Adipose tissue (tissue), 3 donors: Measurements from ENCODE around the gene RBM10. TPM values are rescaled to one million over a fixed set of nuclear protein-coding genes. Genes with fewer than 3 reads are reported as not detected.
"Not testable (repeated sequence)": the region's sequence is repeated elsewhere in the genome, so short reads cannot be mapped to it uniquely, and the experiment has no call there.

ENCODE experiments used
- H3K27ac ChIP-seq: one replicate; pipeline ENCODE4 v1.5.1; 2013; ENCODE audit warnings: low read depth, low read length
- WGBS, 3 donors: extraction: QIAGEN DNeasy Blood & Tissue Kit; methylation state at CpG; one replicate each; pipeline ENCODE4 v1.1.7; 2013; 5-methylcytosine and 5-hydroxymethylcytosine counted together
- polyA plus RNA-seq, 3 donors: library from polyadenylated mRNA; stranded (reverse); fragments of 200-250 nt; gene quantifications; one replicate each; pipeline ENCODE4 v1.2.3, GENCODE V29; 2013
- donor health status: healthy with polysubstance abuse.
- donor health status: Bipolar disorder and iron deficiency.
- donor health status: healthy.

Gene RBM10, protein sequence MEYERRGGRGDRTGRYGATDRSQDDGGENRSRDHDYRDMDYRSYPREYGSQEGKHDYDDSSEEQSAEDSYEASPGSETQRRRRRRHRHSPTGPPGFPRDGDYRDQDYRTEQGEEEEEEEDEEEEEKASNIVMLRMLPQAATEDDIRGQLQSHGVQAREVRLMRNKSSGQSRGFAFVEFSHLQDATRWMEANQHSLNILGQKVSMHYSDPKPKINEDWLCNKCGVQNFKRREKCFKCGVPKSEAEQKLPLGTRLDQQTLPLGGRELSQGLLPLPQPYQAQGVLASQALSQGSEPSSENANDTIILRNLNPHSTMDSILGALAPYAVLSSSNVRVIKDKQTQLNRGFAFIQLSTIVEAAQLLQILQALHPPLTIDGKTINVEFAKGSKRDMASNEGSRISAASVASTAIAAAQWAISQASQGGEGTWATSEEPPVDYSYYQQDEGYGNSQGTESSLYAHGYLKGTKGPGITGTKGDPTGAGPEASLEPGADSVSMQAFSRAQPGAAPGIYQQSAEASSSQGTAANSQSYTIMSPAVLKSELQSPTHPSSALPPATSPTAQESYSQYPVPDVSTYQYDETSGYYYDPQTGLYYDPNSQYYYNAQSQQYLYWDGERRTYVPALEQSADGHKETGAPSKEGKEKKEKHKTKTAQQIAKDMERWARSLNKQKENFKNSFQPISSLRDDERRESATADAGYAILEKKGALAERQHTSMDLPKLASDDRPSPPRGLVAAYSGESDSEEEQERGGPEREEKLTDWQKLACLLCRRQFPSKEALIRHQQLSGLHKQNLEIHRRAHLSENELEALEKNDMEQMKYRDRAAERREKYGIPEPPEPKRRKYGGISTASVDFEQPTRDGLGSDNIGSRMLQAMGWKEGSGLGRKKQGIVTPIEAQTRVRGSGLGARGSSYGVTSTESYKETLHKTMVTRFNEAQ
- 10 to 100 TPM; 22.3 to 25.2 (median 22.6) TPM for polyA plus RNA-seq

DNA sequence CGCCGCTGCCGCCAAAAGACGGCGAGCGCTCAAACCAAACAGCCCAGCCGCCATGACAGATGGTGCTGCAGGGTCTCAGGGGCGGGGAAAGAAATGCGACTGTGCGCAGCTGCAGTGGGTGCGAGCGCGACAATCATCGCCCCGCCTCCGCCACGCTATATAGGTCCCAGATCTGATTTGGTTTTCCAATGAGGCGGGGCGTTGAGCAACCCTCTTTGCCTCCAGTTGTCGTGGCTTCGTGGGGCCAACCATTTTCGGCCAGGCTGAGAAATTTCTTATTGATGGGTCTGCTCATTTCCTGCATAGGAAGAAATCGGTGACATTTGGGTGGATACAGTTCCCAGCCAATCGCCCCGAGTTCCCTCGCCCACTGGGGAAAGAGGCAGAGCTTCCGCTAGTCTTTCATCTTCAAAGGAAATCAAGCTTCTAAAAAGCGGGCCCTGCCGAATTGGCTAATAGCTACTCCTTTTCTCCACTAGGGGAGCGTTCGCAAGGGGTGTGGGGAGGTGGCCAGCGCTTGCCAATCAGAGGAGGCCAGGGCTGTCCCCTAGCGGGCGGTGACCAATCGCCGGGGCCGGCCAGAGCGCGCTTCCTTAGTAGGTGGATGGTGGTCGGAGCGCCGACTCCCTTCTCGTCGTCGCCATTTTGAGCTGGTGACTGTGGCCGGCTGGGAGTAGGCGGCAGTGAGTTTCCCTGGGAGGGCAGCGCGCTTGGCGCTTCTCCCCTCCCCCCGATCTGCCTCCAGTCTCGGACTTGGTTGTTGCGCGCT lies at the start of gene RBM10, which contains the start of gene NDUFB11:
TSS of gene RBM10 (plus strand) at position 596 of the 769 bp plus-strand sequence. CDS start 2,261 bp downstream, outside the sequence.
TSS of gene NDUFB11 (minus strand) at position 77 of the 769 bp plus-strand sequence. CDS start at position 54, 23 bp downstream.
- H3K27ac ChIP-seq: peak within 1 kb of the TSS; percentile 42
- WGBS, 3 donors: 0 to 31% (median 1%) methylated on average over 38 to 54 of the region's 54 CpGs

DNA sequence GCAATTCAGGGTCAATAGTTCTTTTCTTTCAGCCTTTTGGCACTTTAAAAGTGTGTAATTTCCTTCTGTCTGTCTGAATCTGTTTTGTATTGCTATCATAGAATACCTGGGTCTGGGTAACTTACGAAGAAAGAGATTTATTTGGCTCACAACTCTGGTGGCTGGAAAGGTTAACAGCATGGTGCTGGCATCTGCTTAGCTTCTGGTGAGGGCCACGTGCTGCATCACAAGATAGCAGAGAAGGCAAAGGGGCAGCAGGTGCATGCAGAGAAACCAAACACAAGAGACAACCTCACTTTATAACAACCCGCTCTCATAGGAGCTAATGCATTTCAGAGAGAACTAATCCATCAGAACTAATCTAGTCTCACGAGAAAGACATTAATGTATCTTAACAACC lies 48.0 kb upstream of the RBM10 start:
- H3K27ac ChIP-seq: no peak overlapping the region
- WGBS, 3 donors: 62 to 80% (median 76%) methylated on average over 4 of the region's 4 CpGs

DNA sequence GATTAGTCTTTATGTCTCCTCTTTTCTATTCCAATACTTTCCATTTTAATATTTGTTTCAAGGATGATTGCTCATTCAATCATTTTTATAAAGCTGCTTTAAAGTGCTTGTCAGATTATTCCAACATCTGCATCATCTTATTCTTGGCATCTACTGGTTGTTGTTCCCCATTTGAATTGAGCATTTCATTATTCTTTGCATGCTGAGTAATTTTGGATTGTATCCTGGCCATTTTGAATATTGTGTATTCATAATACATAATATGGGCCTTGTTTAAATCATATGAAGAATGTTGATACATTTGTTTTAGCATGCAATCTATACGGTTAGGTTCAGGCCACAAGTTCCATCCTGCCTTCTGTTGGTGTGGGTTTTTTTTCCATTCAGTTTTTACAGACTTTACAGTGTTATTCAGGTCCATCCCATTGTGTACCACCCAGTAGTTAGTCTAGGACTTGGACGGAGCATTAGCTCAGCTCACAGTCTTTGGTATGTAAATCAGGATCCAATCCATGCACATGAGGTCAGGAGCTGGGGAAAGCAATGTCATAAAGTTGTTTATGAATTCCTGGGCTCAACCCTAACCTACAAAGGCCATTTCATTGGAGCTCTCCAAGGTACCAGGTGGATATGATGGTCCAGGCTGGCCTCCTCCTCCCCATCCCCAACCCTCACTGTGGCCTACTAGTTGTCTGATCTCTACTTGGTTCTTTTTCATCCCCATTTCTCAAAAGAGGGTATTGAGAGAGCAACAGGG lies 46.5 kb upstream of the RBM10 start:
- 77 to 92% (median 90%) methylated on average over 2 of the region's 2 CpGs for whole genome bisulfite sequencing, 3 donors
- H3K27ac ChIP-seq: no peak overlapping the region

DNA sequence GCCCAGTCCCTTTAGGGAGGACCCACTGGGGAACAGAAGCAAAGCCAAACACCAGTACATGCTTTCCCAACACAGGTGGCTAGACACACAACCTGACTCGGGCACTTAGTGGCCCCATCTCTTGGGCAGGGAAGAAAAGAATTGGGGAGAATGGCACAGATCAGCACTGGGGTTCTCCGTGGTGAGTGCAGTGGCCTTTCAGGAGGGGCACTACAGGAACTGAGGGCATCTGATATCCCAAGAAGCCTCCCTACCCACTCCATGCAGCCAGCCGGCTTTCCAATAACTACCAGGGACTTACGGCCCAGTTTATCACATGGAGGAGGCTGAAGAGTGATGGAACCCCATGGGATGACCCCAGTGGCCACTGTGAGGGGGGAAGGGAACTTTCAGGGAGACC lies 43.8 kb upstream of the RBM10 start:
- 75 to 91% (median 82%) methylated on average over 4 of the region's 4 CpGs for WGBS, 3 donors
- no peak overlapping the region for H3K27ac ChIP-seq

DNA sequence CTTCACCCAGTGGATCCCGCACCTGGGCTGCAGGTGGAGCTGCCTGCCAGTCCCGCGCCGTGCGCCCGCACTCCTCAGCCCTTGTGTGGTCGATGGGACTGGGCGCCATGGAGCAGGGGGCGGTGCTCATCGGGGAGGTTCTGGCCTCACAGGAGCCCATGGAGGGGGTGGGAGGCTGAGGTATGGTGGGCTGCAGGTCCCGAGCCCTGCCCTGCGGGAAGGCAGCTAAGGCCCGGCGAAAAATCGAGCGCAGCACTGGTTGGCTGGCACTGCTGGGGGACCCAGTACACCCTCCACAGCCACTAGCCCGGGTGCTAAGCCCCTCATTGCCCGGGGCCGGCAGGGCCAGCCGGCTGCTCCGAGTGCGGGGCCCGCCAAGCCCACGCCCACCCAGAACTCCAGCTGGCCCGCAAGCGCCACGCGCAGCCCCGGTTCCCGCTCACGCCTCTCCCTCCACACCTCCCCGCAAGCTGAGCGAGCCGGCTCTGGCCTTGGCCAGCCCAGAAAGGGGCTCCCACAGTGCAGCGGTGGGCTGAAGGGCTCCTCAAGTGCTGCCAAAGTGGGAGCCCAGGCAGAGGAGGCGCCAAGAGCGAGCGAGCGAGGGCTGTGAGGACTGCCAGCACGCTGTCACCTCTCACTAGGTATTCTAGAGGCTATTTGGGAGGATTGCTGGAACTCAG lies 33.9 kb upstream of the RBM10 start:
- H3K27ac ChIP-seq: not testable (repeated sequence)
- 93 to 97% (median 96%) methylated on average over 14 to 36 of the region's 40 CpGs for WGBS, 3 donors

DNA sequence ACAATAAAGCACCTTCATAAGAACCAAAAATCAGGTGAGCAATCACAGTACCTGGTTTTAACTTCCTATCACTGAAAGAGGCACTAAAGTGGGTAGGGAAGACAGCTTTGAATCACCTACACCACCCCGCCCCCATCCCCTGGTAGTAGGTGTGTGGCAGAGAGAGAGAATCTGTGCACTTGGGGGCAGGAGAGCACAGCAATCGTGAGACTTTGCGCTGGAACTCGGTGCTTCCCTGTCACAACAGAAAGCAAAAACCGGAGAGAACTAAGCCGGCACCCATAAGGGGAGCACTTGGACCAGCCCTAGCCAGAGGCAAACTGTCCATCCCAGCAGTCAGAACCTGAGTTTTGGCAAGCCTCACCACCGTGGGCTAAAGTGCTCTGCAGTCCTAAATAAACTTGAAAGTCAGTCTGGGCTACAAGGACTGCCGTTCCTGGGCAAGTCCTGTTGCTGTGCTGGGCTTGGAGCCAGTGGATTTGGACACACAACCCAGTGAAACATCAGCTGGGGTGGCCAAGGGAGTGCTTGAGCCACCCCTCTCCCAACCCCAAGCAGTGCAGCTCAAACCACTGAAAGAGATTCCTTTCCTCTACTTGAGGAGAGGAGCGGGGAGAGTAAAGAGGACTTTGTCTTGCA lies 32.6 kb upstream of the RBM10 start:
- H3K27ac ChIP-seq: no peak overlapping the region
- WGBS, 3 donors: 53 to 74% (median 67%) methylated on average over 9 of the region's 9 CpGs

DNA sequence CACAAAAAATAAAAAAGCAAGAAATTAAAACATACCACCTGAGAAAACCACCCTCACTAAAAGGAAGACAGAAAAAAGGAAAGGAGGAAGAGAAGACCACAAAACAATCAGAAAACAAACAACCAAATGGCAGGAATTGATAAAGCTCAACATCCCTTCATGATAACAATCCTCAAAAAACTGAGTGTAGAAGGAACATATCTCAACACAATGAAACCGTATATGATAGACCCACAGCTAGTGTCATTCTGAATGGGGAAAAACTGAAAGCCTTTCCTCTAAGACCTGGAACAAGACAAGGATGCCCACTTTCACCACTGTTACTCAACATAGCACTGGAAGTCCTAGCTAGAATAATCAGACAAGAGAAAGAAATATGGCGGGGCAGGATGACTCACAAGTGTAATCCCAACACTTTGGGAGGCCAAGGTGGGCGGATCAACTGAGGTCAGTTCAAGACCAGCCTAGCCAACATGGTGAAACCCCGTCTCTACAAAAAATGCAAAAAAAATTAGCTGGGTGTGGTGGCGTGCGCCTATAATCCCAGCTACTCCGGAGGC lies 28.4 kb upstream of the RBM10 start:
- 90 to 98% (median 93%) methylated on average over 7 of the region's 7 CpGs for WGBS, 3 donors
- not testable (repeated sequence) for H3K27ac ChIP-seq

DNA sequence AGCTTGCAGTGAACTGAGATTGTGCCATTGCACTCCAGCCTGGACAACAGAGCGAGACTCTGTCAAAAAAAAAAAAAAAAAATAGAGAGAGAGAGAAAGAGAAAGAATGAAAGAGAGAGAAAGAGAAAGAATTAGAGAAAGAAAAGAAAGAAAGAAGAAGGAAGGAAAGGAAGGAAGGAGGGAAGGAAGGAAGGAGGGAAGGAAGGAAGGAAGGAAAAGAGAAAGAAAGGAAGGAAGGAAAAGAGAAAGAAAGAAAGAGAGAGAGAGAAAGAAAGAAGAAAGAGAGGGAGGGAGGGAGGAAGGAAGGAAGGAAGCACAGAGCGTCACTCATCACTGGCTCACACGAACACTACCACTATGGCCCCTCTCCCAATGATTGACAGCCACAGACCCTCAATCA lies 20.6 kb upstream of the RBM10 start:
- WGBS, 3 donors: 74 to 84% (median 75%) methylated on average over 3 of the region's 3 CpGs
- H3K27ac ChIP-seq: not testable (repeated sequence)

DNA sequence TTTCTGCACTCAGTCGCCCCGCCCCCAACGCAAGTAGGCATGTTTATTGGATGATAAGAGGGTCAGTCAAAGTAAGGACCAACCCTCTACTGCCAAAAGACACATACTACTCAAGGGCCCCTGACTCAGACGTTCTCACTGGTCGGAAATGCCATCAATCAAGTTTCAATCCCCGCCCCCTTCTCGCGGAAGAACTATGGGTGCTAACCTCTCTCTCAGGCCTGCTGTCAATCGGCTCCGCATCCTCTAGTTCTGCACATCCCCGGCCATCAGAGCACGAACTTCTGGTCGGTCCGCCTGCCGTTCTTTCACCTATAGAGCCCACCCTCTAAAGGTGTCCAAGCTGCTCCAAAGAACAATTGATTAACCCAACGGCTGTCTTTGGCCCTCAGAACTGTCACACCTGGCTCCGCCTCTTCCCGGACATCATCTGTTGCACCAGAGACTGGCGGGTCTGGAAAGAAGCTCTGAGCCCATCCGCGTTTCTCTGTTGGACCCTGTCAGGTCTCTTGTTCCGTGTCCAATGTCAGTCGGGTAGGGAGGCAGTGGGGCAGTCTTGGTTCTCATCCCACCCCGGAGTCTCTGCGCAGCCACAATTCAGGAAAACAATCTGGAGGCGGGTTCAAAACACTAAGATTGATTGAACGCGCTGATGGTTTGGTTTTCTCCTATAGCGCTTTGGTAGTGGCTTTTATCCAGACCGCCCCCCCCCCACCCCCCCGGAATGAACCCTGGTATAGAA lies 15.7 kb upstream of the RBM10 start:
- peak overlapping the region; percentile 60 for H3K27ac ChIP-seq
- WGBS, 3 donors: 0 to 30% (median 0%) methylated on average over 31 of the region's 31 CpGs

DNA sequence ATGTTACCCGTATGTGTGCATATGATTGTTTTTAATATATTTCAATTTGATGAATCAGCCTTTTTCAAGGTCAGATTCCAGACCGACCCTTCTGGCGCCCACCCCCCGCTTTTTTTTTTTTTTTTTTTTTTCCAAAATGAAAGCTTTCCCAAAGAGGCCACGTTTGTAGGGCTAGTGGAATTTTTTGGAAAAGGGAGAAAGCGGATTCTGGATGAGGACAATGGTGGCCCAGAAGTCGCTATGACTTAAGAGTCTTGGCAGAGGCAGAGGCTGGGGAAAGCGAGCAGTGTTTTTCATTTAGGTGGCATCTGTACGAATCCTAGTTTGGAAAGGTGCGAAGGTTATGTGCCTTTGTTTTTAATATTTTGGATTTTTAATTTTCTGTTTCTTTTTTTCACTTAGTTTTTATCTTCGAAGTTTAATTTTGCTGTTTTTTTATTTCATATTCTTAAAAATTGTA lies 15.1 kb upstream of the RBM10 start:
- no peak overlapping the region for H3K27ac ChIP-seq
- 21 to 40% (median 25%) methylated on average over 11 of the region's 11 CpGs for whole genome bisulfite sequencing, 3 donors

DNA sequence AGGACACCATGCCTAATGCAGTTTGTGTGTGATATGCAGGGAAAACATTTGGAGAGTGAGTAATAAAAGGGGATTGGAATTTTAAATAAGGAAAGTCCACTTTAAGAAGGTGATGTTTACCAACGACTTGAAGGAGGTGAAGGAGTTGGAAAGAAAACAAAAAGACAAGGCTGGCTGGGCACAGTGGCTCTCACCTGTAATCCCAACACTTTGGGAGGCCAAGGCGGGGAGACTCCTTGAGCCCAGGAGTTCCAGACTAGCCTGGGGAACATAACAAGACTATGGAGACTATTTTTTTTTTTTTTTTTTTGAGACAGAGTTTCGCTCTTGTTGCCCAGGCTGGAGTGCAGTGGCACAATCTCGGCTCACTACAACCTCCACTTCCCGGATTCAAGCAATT lies 11.5 kb upstream of the RBM10 start:
- H3K27ac ChIP-seq: no peak overlapping the region
- 58 to 94% (median 74%) methylated on average over 2 to 5 of the region's 5 CpGs for WGBS, 3 donors

DNA sequence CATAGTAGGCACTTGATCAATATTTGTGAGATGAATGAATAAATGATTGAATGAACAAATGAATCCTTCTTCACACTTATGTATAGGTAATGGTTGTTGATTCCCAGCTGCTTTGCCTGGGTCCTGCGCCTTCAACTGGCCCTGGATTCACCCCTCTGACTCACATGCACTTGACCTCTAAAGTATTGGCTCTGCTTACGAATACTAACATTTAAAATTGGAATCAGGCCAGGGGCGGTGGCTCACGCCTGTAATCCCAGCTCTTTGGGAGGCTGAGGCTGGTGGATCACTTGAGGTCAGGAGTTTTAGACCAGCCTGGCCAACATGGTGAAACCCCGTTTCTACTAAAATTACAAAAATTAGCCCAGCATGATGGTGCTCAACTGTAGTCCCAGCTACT lies 9.4 kb upstream of the RBM10 start:
- 66 to 72% (median 66%) methylated on average over 5 of the region's 5 CpGs for WGBS, 3 donors
- not testable (repeated sequence) for H3K27ac ChIP-seq

DNA sequence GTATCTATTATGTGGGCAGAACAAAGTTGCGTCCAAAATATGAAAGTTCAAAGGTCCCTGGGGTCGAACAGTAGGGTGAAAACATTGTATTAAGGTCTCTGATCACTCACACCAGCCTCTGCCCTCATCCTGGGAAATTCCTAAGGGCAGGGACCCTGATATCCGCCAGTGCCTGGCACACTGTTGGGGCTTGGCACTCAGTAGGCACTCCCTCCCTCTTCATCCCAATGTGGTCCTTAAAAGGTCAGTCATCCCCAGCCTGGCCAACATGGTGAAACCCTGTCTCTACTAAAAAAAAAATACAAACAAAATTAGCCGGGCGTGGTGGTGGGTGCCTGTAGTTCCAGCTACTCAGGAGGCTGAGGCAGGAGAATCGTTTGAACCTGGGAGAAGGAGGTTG lies 6.8 kb upstream of the RBM10 start:
- 77 to 94% (median 89%) methylated on average over 6 of the region's 6 CpGs for WGBS, 3 donors

DNA sequence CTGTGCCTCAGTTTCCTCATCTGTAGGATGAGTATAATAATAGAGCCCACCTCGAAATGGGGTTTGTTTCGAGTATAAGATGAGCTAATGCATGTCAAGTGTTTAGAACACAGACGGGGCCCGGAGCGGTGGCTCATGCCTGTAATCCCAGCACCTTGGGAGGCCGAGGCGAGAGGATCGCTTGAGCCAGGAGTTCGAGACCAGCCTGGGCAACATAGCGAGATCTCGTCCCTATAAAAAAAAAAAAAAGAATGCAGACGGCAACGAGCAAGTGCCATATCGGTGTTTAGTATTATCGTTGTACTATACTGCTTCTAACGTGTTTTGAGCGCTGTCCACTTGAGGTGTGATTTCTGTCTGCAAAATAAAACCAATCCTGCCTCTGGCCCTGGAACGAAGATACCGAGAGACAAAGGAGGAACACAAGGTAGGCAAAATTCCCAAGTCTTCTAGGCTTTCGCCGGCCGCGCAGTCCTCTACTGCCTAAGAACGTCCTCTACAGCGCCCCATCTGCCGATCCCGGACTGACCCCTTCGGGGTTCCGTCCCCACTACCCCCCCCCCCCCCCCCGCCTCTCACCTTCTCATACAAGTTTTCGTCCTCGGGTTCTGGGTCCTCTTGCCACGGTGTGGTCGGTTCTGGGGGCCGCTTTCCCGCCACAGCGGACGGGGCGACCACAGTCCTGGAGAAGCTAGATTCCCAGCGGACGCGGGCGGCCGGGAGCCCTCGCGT lies 961 bp upstream of the RBM10 start:
- 4 to 36% (median 4%) methylated on average over 28 to 46 of the region's 46 CpGs for WGBS, 3 donors
- no peak overlapping the region for H3K27ac ChIP-seq

More for the DNA sequence above, 6.8 kb upstream of the RBM10 start:
- H3K27ac ChIP-seq: no peak overlapping the region
